Measurements from ENCODE around the gene GNA14.

DNA sequence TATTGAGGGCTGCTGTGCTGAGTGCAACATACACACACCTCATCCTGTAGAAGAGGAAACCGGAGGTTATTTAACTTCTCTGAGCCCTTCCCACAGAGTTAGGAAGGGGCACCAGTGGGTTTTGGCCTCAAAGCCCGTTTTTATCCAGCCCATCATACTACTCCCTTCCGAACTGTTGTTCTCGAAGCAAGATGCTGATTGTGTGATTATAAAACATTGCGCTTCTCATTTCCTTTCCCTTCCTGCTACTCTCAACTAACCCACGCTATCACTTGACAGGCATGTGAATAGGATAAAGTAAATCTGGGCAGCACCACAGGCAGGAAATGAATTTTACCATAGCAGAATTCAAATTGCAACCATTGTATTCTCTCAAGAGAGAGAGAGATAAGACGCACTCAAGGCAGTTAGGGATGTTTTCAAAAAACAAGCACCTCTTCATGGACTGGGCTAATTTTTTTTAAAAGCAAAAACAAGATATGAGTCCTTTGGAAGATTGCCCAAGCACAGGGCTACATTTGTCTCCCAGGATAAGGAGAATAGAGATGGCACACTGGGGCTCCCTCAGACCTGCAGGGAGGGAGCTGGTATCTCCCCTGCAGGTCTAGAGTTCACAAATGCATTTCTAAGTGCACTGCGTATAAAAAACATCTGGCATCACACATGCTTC, 52.6 kb downstream of the GNA14 start:
- TF ChIP-seq, protein P1, sequence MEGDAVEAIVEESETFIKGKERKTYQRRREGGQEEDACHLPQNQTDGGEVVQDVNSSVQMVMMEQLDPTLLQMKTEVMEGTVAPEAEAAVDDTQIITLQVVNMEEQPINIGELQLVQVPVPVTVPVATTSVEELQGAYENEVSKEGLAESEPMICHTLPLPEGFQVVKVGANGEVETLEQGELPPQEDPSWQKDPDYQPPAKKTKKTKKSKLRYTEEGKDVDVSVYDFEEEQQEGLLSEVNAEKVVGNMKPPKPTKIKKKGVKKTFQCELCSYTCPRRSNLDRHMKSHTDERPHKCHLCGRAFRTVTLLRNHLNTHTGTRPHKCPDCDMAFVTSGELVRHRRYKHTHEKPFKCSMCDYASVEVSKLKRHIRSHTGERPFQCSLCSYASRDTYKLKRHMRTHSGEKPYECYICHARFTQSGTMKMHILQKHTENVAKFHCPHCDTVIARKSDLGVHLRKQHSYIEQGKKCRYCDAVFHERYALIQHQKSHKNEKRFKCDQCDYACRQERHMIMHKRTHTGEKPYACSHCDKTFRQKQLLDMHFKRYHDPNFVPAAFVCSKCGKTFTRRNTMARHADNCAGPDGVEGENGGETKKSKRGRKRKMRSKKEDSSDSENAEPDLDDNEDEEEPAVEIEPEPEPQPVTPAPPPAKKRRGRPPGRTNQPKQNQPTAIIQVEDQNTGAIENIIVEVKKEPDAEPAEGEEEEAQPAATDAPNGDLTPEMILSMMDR (IDR thresholded peaks at IDR 0.05), result no peak
- TF ChIP-seq POLR2A (IDR thresholded peaks at IDR 0.05), result no peak
